SH-SY5Y (cell line): ENCODE measurements around the gene CAMTA1.

Source experiments
- GATA2 ChIP-seq: IDR thresholded peaks from 2 replicates; pipeline ENCODE4 v1.6.1; 2011; ENCODE audit warnings: mild to moderate bottlenecking, low read depth, low read length
- GATA3 ChIP-seq: IDR thresholded peaks from 2 replicates; pipeline ENCODE4 v1.6.1; 2011; ENCODE audit warnings: low read depth, mild to moderate bottlenecking, low read length, moderate library complexity

DNA sequence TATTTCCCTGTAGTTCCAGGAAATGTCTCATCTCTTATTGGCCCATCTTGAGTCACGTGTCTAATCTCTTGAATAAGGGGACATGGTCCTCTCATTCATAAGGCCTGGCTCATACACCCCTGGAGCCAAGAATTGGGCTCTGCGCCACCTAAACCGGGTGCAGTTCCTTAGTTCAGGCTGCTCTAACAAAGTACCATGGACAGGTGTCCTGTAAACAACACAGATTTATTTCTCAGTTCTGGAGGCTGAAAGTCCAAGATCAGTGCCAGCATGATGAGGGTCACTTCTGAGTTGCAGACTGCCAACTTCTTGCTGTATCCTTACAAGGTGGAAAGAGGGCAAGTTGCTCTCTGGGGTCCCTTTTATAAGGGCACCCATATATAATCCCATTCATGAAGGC, 925.6 kb downstream of the CAMTA1 start:
- TF ChIP-seq GATA2 (no peak), GATA3 (no peak)
